A673 (cell line): ENCODE measurements around the gene HSH2D.

Source experiments
- EZH2 ChIP-seq: fragments of 200-600 bp; sonication (generic); IDR thresholded peaks from 2 replicates; pipeline ENCODE4 v1.6.1; 2017; ENCODE audit warnings: borderline replicate concordance, low read depth, mild to moderate bottlenecking, mixed read lengths, antibody characterized with exemption, low read length; ENCODE audit not compliant: poor library complexity, severe bottlenecking
- TF ChIP-seq, protein P1 (sequence below): fragments of 300-800, 200-600 bp; sonication (generic); conservative IDR thresholded peaks from 2 replicates; pipeline ENCODE4 v1.5.1; 2017; ENCODE audit warnings: low read depth, mild to moderate bottlenecking, antibody characterized with exemption, low read length, moderate library complexity, mixed read lengths

DNA sequence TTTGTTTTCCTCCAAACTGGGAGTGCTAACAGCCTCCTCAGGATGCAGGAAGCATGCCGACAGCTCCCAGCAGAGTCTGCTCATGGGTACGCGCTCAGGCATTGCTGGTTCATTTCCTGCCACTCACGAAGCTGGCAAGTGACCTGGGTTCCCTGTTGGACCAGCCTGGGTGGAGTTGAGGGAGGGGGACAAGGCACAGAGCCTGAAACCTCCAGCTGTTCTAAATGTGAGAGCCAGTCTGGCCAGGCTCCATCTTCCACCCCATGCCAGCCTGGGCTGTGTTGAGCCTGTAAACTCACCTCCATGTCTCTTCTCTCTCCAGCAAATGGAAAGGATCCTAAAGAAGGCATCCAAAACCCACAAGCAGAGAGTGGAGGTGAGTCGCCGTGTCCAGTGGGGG is 46.7 kb downstream of the HSH2D start:
- TF ChIP-seq, protein P1, sequence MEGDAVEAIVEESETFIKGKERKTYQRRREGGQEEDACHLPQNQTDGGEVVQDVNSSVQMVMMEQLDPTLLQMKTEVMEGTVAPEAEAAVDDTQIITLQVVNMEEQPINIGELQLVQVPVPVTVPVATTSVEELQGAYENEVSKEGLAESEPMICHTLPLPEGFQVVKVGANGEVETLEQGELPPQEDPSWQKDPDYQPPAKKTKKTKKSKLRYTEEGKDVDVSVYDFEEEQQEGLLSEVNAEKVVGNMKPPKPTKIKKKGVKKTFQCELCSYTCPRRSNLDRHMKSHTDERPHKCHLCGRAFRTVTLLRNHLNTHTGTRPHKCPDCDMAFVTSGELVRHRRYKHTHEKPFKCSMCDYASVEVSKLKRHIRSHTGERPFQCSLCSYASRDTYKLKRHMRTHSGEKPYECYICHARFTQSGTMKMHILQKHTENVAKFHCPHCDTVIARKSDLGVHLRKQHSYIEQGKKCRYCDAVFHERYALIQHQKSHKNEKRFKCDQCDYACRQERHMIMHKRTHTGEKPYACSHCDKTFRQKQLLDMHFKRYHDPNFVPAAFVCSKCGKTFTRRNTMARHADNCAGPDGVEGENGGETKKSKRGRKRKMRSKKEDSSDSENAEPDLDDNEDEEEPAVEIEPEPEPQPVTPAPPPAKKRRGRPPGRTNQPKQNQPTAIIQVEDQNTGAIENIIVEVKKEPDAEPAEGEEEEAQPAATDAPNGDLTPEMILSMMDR = no peak
- no peak for TF ChIP-seq EZH2
